Pancreas (tissue), 10 donors: ENCODE results near the gene BRCA2. TPM values are rescaled to one million over a fixed set of nuclear protein-coding genes. Genes with fewer than 3 reads are reported as not detected.

Experiments
- ATAC-seq, 4 donors: fragments of 200-7000 bp; cut with Tn5 transposase; one replicate each; pipeline versions ENCODE4 v1.8.0 to v1.9.1; 2020; ENCODE audit warnings: mild to moderate bottlenecking in 4 of 4, moderate library complexity in 4 of 4
- DNase-seq, 6 donors: peaks; one replicate each; pipeline ENCODE4 v3.0.0-alpha.2; 2020
- FAIRE-seq: peaks from 2 replicates; lab custom pipeline; 2012; peaks lifted over from hg19 to GRCh38; lab: Jason Lieb, UNC
- H3K27ac ChIP-seq, 4 donors: fragments of 200-600 bp; sonication (generic); 1 replicate in 3 of 4; 2 replicates in 1 of 4; pipeline versions ENCODE4 v1.5.0 to v1.8.0; 2020
- H3K27me3 ChIP-seq, 4 donors: fragments of 200-600 bp; one replicate each; pipeline ENCODE4 v1.8.0; 2021
- H3K36me3 ChIP-seq, 3 donors: fragments of 200-600 bp; sonication (generic) in 1 of 3; one replicate each; pipeline versions ENCODE4 v1.5.0 to v1.8.0; 2020 to 2021
- H3K4me1 ChIP-seq, 3 donors: fragments of 200-600 bp; one replicate each; pipeline ENCODE4 v1.8.0; 2021
- H3K4me3 ChIP-seq, 4 donors: fragments of 200-600 bp; sonication (generic) in 2 of 4; one replicate each; pipeline versions ENCODE4 v1.5.0 to v1.8.0; 2020 to 2021
- H3K9me3 ChIP-seq, 4 donors: fragments of 200-600 bp; one replicate each; pipeline ENCODE4 v1.8.0; 2021
- CTCF ChIP-seq, 4 donors: fragments of 200-600 bp; sonication (generic) in 3 of 4; IDR thresholded peaks; one replicate each; pipeline versions ENCODE4 v1.5.0 to v1.8.0; 2021; ENCODE audit warnings: antibody characterized with exemption in 4 of 4
- WGBS, 2 donors: extraction: QIAGEN DNeasy Blood & Tissue Kit; methylation state at CpG; one replicate each; pipeline ENCODE4 v1.1.7; 2013; 5-methylcytosine and 5-hydroxymethylcytosine counted together
- intact Hi-C, 3 donors: fragments of 100-400 bp; cut with DNase I; formaldehyde crosslinking; loops; one replicate each; pipeline versions ENCODE4 v1.11.1 to v1.14.2; 2022
- polyA plus RNA-seq, 2 donors: library from polyadenylated mRNA; stranded (reverse); fragments of 200-250 nt; gene quantifications; one replicate each; pipeline ENCODE4 v1.2.3, GENCODE V29; 2013
- total RNA-seq, 6 donors: library from RNA; stranded (reverse); fragmentation: NEBNext Ultra II Directional in 4 of 6; extraction: Animal tissue kit (Norgen Biotek cat#: 25700) in 4 of 6; gene quantifications; one replicate each; pipeline versions ENCODE4 v1.2.1 to v1.2.4, GENCODE V29; 2021 to 2023
- donor health status: healthy with polysubstance abuse.
- donor health status: DM: no; HTN: no; CAD: no; lungs with moderate emphysema.
- donor health status: DM: no; HTN: no; CAD: no.
- donor health status: control.
- donor health status: control.
- donor health status: Bipolar disorder and iron deficiency.
- donor health status: DM: yes; HTN: yes; CAD: no.
- donor health status: DM: no; HTN: no; CAD: no.
- donor health status: DM: no; HTN: no; CAD: no.
- donor health status: DM: yes; HTN: yes; CAD: no.

Gene BRCA2
- total and polyA plus RNA-seq, 8 donors: 0.07 to 1.4 (median 0.76) TPM

GRCh38 chr13:32309312-32310133, 5.8 kb upstream of the BRCA2 start:
- Histone ChIP-seq H3K27me3 (no peaks in the 10 kb centered on the region), H3K9me3 (no peaks in the 10 kb centered on the region), H3K27ac (no peak overlapping the region), H3K36me3 (no peaks in the 10 kb centered on the region), H3K4me1 (peaks cover 0 to 5% (median 0%) of the 10 kb centered on the region in 3 donors), H3K4me3 (peak overlapping the region in 2 of 4 donors; percentile 20 to 28)
- FAIRE-seq (no peak), DNase-seq (no peak), ATAC-seq (peak; percentile 53 to 72 (median 71))
- WGBS, 2 donors: 31 to 33% methylated on average over 10 of the region's 10 CpGs
- no peak for TF ChIP-seq CTCF (IDR thresholded peaks at IDR 0.05)
- intact Hi-C loops: loop anchor here in 1 of 3 donors (10.0 kb wide), 2 partner anchors 295 to 395 kb away; no protein-coding TSS in a partner anchor

GRCh38 chr13:32310134-32310706, 5.1 kb upstream of the BRCA2 start:
- no peak overlapping the region for H3K27ac ChIP-seq
- FAIRE-seq: no peak
- peak; percentile 78 to 89 (median 86) for ATAC-seq
- no peaks in the 10 kb centered on the region for H3K27me3 ChIP-seq
- H3K36me3 ChIP-seq: no peaks in the 10 kb centered on the region
- peak in 1 of 6 donors; percentile 29 for DNase-seq
- 28 to 35% methylated on average over 12 of the region's 12 CpGs for WGBS, 2 donors
- TF ChIP-seq CTCF (IDR thresholded peaks at IDR 0.05): peak; percentile 57 to 71 (median 62)
- no peaks in the 10 kb centered on the region for H3K9me3 ChIP-seq
- H3K4me3 ChIP-seq: peak overlapping the region in 2 of 4 donors; percentile 20 to 28
- H3K4me1 ChIP-seq: peaks cover 0 to 5% (median 0%) of the 10 kb centered on the region in 3 donors
- intact Hi-C loops: no loop called here

GRCh38 chr13:32311188-32311897, 4.0 kb upstream of the BRCA2 start:
- Histone ChIP-seq H3K4me1 (peaks cover 0 to 6% (median 0%) of the 10 kb centered on the region in 3 donors), H3K27me3 (no peaks in the 10 kb centered on the region), H3K27ac (no peak overlapping the region), H3K36me3 (no peaks in the 10 kb centered on the region), H3K9me3 (no peaks in the 10 kb centered on the region), H3K4me3 (no peak overlapping the region)
- TF ChIP-seq CTCF (IDR thresholded peaks at IDR 0.05): no peak
- no peak for FAIRE-seq
- intact Hi-C loops: no loop called here
- WGBS, 2 donors: 78 to 93% methylated on average over 35 to 36 of the region's 36 CpGs
- peak in 2 of 6 donors; percentile 18 to 66 for DNase-seq
- no peak for ATAC-seq

- Histone ChIP-seq H3K27ac (peak overlapping the region; percentile 85 to 96 (median 87)), H3K36me3 (no peaks in the 10 kb centered on the region), H3K27me3 (no peaks in the 10 kb centered on the region), H3K9me3 (no peaks in the 10 kb centered on the region), H3K4me3 (peak overlapping the region; percentile 59 to 76 (median 67)), H3K4me1 (peaks cover 0 to 9% (median 0%) of the 10 kb centered on the region in 3 donors)
- no peak for TF ChIP-seq CTCF (IDR thresholded peaks at IDR 0.05)
- DNase-seq: peak in 4 of 6 donors; percentile 9 to 42 (median 18)
- intact Hi-C loops: no loop called here
- ATAC-seq: peak; percentile 8 to 36 (median 25)
- no peak for FAIRE-seq
- 74 to 77% methylated on average over 32 of the region's 32 CpGs for WGBS, 2 donors
These were observed 754 bp upstream of the BRCA2 start for GRCh38 chr13:32314271-32315237.
